Endothelial cell of umbilical vein (primary cell): ENCODE measurements around the gene HCFC1R1. TPM values are rescaled to one million over a fixed set of nuclear protein-coding genes. Genes with fewer than 3 reads are reported as not detected.

ENCODE experiments used
- BruUV-seq: library from RNA; stranded (reverse); fragments of 400-500 nt; replicated peaks from 2 replicates; lab custom pipeline; 2021; lab: Mats Ljungman, UMichigan
- CTCF ChIA-PET: fragments of 300-600, 350-600 bp; sonication (Branson Sonifier 250); formaldehyde crosslinking; loops from one replicate; lab custom pipeline; 2021; ENCODE audit warnings: antibody characterized with exemption, inconsistent platforms; lab: Charles Lee
- POLR2A ChIA-PET: fragments of 300-600, 350-600 bp; sonication (Branson Sonifier 250); formaldehyde crosslinking; loops from one replicate; lab custom pipeline; 2021; ENCODE audit warnings: antibody characterized with exemption, inconsistent platforms; lab: Charles Lee
- DNase-seq: peaks from one replicate; pipeline ENCODE4 v3.0.0-alpha.2; 2011; ENCODE audit warnings: low read depth, low spot score
- FAIRE-seq: peaks from 2 replicates; lab custom pipeline; 2011; peaks lifted over from hg19 to GRCh38; lab: Jason Lieb, UNC
- H2AFZ ChIP-seq: 2 replicates; pipeline ENCODE4 v1.6.0; 2012; ENCODE audit warnings: low read depth, low read length, control low read depth, inconsistent platforms
- H3K27ac ChIP-seq: 2 replicates; pipeline ENCODE4 v1.5.1; 2011; ENCODE audit warnings: low read depth, mild to moderate bottlenecking, control low read depth, low read length, moderate library complexity; ENCODE audit not compliant: insufficient read depth
- H3K27me3 ChIP-seq, 2 experiments: 2 replicates each; pipeline versions ENCODE4 v1.6.0 to v1.6.1; 2011; ENCODE audit warnings: low read length in 2 of 2, mixed read lengths in 1 of 2; ENCODE audit not compliant: control insufficient read depth in 2 of 2, insufficient read depth in 2 of 2
- H3K36me3 ChIP-seq, 2 experiments: 2 replicates in 1 of 2; 3 replicates in 1 of 2; pipeline ENCODE4 v1.5.1; 2011; ENCODE audit warnings: low read length in 2 of 2, mild to moderate bottlenecking in 1 of 2, moderate library complexity in 1 of 2; ENCODE audit not compliant: control insufficient read depth in 2 of 2, insufficient read depth in 2 of 2; ENCODE audit errors: extremely low read depth in 1 of 2
- H3K4me1 ChIP-seq: 3 replicates; pipeline ENCODE4 v1.5.1; 2011; ENCODE audit warnings: mild to moderate bottlenecking, low read length; ENCODE audit not compliant: control insufficient read depth, insufficient read depth; ENCODE audit errors: extremely low read depth
- H3K4me2 ChIP-seq: 2 replicates; pipeline ENCODE4 v1.6.1; 2011; ENCODE audit warnings: low read length, control low read depth, mixed read lengths; ENCODE audit not compliant: insufficient read depth
- H3K4me3 ChIP-seq, 3 experiments: fragments of 200-600 bp in 1 of 3; sonication (generic), shearing (Covaris generic) in 1 of 3; replicated peaks in 1 of 3; 2 replicates each; pipeline ENCODE4 v1.5.1; 2011 to 2016; ENCODE audit warnings: control low read depth in 3 of 3, low read length in 3 of 3, mild to moderate bottlenecking in 2 of 3, inconsistent platforms in 1 of 3, low read depth in 1 of 3, moderate library complexity in 1 of 3; ENCODE audit not compliant: insufficient read depth in 1 of 3
- H3K79me2 ChIP-seq: 2 replicates; pipeline ENCODE4 v1.6.0; 2012; ENCODE audit warnings: low read length, inconsistent platforms; ENCODE audit not compliant: control insufficient read depth, insufficient read depth
- H3K9ac ChIP-seq: replicated peaks from 2 replicates; pipeline ENCODE3; 2011; ENCODE audit warnings: low read length, control low read depth; ENCODE audit not compliant: insufficient read depth; ENCODE audit errors: extremely low read depth
- H3K9me1 ChIP-seq: replicated peaks from 3 replicates; pipeline ENCODE4 v1.6.0; 2011; ENCODE audit warnings: mild to moderate bottlenecking, low read length; ENCODE audit not compliant: control insufficient read depth, insufficient read depth; ENCODE audit errors: extremely low read depth
- H3K9me3 ChIP-seq: replicated peaks from 2 replicates; pipeline ENCODE4 v1.5.1; 2012; ENCODE audit warnings: low read length, inconsistent platforms; ENCODE audit not compliant: control insufficient read depth, insufficient read depth
- H4K20me1 ChIP-seq: replicated peaks from 2 replicates; pipeline ENCODE3; 2011; ENCODE audit warnings: mild to moderate bottlenecking, low read length; ENCODE audit not compliant: control insufficient read depth, insufficient read depth; ENCODE audit errors: extremely low read depth
- EZH2 ChIP-seq: IDR thresholded peaks from 2 replicates; pipeline ENCODE4 v1.6.1; 2012; ENCODE audit warnings: borderline replicate concordance, low read depth, mild to moderate bottlenecking, moderate library complexity, low read length, inconsistent platforms; ENCODE audit not compliant: severe bottlenecking
- FOS ChIP-seq: IDR thresholded peaks from 2 replicates; pipeline ENCODE4 v1.6.1; 2011; ENCODE audit warnings: mild to moderate bottlenecking, low read length, moderate library complexity, borderline replicate concordance; ENCODE audit not compliant: insufficient read depth
- GATA2 ChIP-seq: IDR thresholded peaks from 2 replicates; pipeline ENCODE4 v1.7.0; 2011; ENCODE audit warnings: low read depth, mild to moderate bottlenecking, moderate library complexity, mixed read lengths, low read length; ENCODE audit not compliant: insufficient read length, insufficient read depth
- JUN ChIP-seq: IDR thresholded peaks from 2 replicates; pipeline ENCODE4 v1.6.1; 2011; ENCODE audit warnings: borderline replicate concordance, low read depth; ENCODE audit not compliant: insufficient read length, insufficient read depth
- MAX ChIP-seq: IDR thresholded peaks from 2 replicates; pipeline ENCODE4 v1.6.1; 2011; ENCODE audit not compliant: insufficient read depth, insufficient read length
- MYC ChIP-seq: IDR thresholded peaks from one replicate; pipeline ENCODE4 v1.6.1; 2011; ENCODE audit warnings: mild to moderate bottlenecking, low read depth, low read length
- POLR2A ChIP-seq: IDR thresholded peaks from 2 replicates; pipeline ENCODE4 v1.6.1; 2012; ENCODE audit warnings: low read depth, mild to moderate bottlenecking, control low read depth, low read length
- POLR2AphosphoS5 ChIP-seq: IDR thresholded peaks from 2 replicates; pipeline ENCODE4 v1.6.1; 2012; ENCODE audit warnings: low read depth, mild to moderate bottlenecking, control low read depth, low read length, moderate library complexity; ENCODE audit not compliant: insufficient read depth
- dilution Hi-C: fragments of 300-500 bp; cut with MboI; formaldehyde crosslinking; loops from one replicate; pipeline ENCODE4 v1.15.0; 2019; ENCODE audit warnings: low sequenced_read_pairs; ENCODE audit not compliant: extremely low pct_ligation_motif_present
- intact Hi-C: fragments of 100-400 bp; cut with micrococcal nuclease; formaldehyde crosslinking; loops from one replicate; pipeline ENCODE4 v1.10.0; 2022
- polyA plus RNA-seq, 4 experiments: library from polyadenylated mRNA; depleted of rRNA in 3 of 4; stranded (reverse) in 3 of 4; unstranded in 1 of 4; fragments of >200 nt; gene quantifications; 2 replicates each; pipeline versions ENCODE4 v1.2.1 to v1.2.3, GENCODE V29; 2011 to 2012; ENCODE audit warnings: missing spikeins in 1 of 4
- total RNA-seq: library from RNA; stranded (reverse); gene quantifications from 2 replicates; pipeline ENCODE4 v1.2.3, GENCODE V29; 2021
- TF ChIP-seq, protein P1 (sequence below), 2 donors: IDR thresholded peaks; 1 replicate in 1 of 2; 2 replicates in 1 of 2; pipeline ENCODE4 v1.5.1; 2011; ENCODE audit warnings: low read length in 2 of 2, mild to moderate bottlenecking in 2 of 2, moderate library complexity in 2 of 2, control low read depth in 1 of 2, inconsistent platforms in 1 of 2, low read depth in 1 of 2; ENCODE audit not compliant: insufficient read depth in 1 of 2; ENCODE audit errors: extremely low read depth in 1 of 2

Gene HCFC1R1
- total and polyA plus RNA-seq, 2 donors (not counting 3 experiments of a cell fraction or from before 2014, with no cell fraction given) = 28.7 to 49.3 TPM

- Histone ChIP-seq H3K9me1 (no peaks in the 10 kb centered on the region), H2AFZ (peak overlapping the region; percentile 82), H3K4me3 (peak overlapping the region; percentile 44 to 64 (median 59)), H3K4me2 (peak overlapping the region; percentile 71), H3K27me3 (no peaks in the 10 kb centered on the region), H4K20me1 (no peaks in the 10 kb centered on the region), H3K9me3 (no peaks in the 10 kb centered on the region), H3K4me1 (peaks cover 9% of the 10 kb centered on the region), H3K79me2 (no peaks in the 10 kb centered on the region), H3K9ac (peak overlapping the region; percentile 73), H3K27ac (peak overlapping the region; percentile 58), H3K36me3 (no peaks in the 10 kb centered on the region)
- TF ChIP-seq FOS (no peak), EZH2 (no peak), JUN (no peak), POLR2AphosphoS5 (peak; percentile 82), MAX (no peak), MYC (no peak), POLR2A (peak; percentile 76), GATA2 (no peak)
- TF ChIP-seq, protein P1, sequence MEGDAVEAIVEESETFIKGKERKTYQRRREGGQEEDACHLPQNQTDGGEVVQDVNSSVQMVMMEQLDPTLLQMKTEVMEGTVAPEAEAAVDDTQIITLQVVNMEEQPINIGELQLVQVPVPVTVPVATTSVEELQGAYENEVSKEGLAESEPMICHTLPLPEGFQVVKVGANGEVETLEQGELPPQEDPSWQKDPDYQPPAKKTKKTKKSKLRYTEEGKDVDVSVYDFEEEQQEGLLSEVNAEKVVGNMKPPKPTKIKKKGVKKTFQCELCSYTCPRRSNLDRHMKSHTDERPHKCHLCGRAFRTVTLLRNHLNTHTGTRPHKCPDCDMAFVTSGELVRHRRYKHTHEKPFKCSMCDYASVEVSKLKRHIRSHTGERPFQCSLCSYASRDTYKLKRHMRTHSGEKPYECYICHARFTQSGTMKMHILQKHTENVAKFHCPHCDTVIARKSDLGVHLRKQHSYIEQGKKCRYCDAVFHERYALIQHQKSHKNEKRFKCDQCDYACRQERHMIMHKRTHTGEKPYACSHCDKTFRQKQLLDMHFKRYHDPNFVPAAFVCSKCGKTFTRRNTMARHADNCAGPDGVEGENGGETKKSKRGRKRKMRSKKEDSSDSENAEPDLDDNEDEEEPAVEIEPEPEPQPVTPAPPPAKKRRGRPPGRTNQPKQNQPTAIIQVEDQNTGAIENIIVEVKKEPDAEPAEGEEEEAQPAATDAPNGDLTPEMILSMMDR (IDR thresholded peaks at IDR 0.05; ENCODE audit: extremely low read depth in 1 of 2, insufficient read depth in 1 of 2, low read depth in 1 of 2, low read length in 2 of 2) = peak; percentile 73 to 84
- intact Hi-C loops = loop anchor here (1.0 to 2.0 kb wide), 7 partner anchors 28 to 70 kb away; no protein-coding TSS in a partner anchor
- CTCF ChIA-PET = interaction anchor here (0.6 to 2.9 kb wide), 34 partner anchors 17 to 113 kb away, joined by 3 to 113 read pairs (median 6); partner anchors contain the start of genes TNFRSF12A, ZNF205, ZNF213 and ZSCAN10
- no TSS peak for BruUV-seq
- dilution Hi-C loops = no loop called here
- peak; percentile 85 for DNase-seq
- FAIRE-seq = peak; percentile 93
- POLR2A ChIA-PET = interaction anchor here (0.6 to 2.1 kb wide), 2 partner anchors 11 to 71 kb away, joined by 3 to 5 read pairs; no protein-coding TSS in a partner anchor
Measured at GRCh38 chr16:3059041-3059722, 35.4 kb upstream of the HCFC1R1 start.
